ENCODE data around the gene BCL2A1. TPM values are rescaled to one million over a fixed set of nuclear protein-coding genes. Genes with fewer than 3 reads are reported as not detected.

The BCL2A1 gene
- total RNA-seq, 2 donors from 2014 or later: 7.5 TPM; not detected in 1

DNA sequence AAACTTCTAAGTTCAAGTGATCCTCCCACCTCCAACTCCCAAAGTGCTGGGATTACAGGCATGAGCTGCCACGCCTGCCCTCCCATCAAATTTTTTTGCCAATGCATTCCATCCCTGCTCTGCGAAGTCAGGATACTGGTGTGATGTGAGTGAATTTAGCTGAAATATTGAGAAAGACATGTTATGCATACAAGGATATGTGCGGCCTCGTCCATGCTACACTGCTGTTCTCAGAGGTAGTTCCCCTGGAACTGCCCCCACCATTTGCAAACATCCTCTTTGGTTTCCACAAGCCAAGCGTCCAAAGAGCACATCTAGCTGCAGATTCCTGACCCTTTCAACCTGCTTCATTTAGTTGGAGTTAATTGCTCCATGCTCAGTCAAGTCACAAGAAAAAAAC, 36.5 kb upstream of the BCL2A1 start:
- ATAC-seq (ENCODE audit: insufficient number of reproducible peaks, low FRiP score, low read depth): no peak
- TF ChIP-seq, protein P1, sequence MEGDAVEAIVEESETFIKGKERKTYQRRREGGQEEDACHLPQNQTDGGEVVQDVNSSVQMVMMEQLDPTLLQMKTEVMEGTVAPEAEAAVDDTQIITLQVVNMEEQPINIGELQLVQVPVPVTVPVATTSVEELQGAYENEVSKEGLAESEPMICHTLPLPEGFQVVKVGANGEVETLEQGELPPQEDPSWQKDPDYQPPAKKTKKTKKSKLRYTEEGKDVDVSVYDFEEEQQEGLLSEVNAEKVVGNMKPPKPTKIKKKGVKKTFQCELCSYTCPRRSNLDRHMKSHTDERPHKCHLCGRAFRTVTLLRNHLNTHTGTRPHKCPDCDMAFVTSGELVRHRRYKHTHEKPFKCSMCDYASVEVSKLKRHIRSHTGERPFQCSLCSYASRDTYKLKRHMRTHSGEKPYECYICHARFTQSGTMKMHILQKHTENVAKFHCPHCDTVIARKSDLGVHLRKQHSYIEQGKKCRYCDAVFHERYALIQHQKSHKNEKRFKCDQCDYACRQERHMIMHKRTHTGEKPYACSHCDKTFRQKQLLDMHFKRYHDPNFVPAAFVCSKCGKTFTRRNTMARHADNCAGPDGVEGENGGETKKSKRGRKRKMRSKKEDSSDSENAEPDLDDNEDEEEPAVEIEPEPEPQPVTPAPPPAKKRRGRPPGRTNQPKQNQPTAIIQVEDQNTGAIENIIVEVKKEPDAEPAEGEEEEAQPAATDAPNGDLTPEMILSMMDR (IDR thresholded peaks at IDR 0.05): no peak
- Histone ChIP-seq H3K27me3 (replicated peaks; ENCODE audit: insufficient read depth) (no peaks in the 10 kb centered on the region), H3K4me3 (no peak overlapping the region), H3K9me3 (no peaks in the 10 kb centered on the region), H3K4me1 (ENCODE audit: control insufficient read depth in 1 of 2, low read depth in 2 of 2) (no peaks in the 10 kb centered on the region), H3K27ac (no peak overlapping the region), H3K36me3 (no peaks in the 10 kb centered on the region)
- no peak for DNase-seq (ENCODE audit: low spot score)

- Histone ChIP-seq H3K36me3 (no peaks in the 10 kb centered on the region), H3K27ac (no peak overlapping the region), H3K27me3 (replicated peaks; ENCODE audit: insufficient read depth) (no peaks in the 10 kb centered on the region), H3K4me1 (ENCODE audit: control insufficient read depth in 1 of 2, low read depth in 2 of 2) (no peaks in the 10 kb centered on the region), H3K9me3 (no peaks in the 10 kb centered on the region), H3K4me3 (no peak overlapping the region)
- TF ChIP-seq, protein P1 (IDR thresholded peaks at IDR 0.05): no peak
- DNase-seq (ENCODE audit: low spot score): no peak
- ATAC-seq (ENCODE audit: insufficient number of reproducible peaks, low FRiP score, low read depth): no peak
Observed at GRCh38 chr15:80006946-80007345, 36.0 kb upstream of the BCL2A1 start.

DNA sequence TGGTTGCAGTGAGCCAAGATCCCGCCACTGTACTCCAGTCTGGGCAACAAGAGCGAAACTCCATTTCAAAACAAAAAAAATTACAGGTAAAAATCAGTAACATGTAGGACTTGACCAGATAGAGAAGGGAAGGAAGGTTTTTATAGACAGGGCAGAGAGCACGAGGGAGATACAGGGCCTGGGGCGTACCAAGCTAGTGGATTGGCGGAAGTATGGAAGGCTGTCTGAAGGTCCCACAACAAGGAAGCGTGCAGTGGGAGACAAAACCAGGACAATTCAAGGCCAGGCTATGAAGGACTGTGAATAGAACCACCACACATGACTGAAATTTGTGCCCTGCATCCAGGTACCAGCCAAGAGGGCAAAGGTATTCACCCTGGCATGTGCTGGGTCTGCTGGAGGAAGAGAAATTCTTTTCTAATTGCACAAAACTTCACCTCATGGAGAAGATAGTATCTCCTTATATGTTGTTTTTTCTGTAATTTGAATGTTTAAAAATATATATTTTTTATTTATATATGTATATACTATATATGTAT, 33.0 kb upstream of the BCL2A1 start:
- TF ChIP-seq, protein P1 (IDR thresholded peaks at IDR 0.05): no peak
- Histone ChIP-seq H3K36me3 (no peaks in the 10 kb centered on the region), H3K9me3 (no peaks in the 10 kb centered on the region), H3K27ac (no peak overlapping the region), H3K4me1 (ENCODE audit: control insufficient read depth in 1 of 2, low read depth in 2 of 2) (no peaks in the 10 kb centered on the region), H3K27me3 (replicated peaks; ENCODE audit: insufficient read depth) (no peaks in the 10 kb centered on the region), H3K4me3 (no peak overlapping the region)
- no peak for DNase-seq (ENCODE audit: low spot score)
- no peak for ATAC-seq (ENCODE audit: insufficient number of reproducible peaks, low FRiP score, low read depth)

GRCh38 chr15:80003171-80003570, 32.2 kb upstream of the BCL2A1 start:
- Histone ChIP-seq H3K4me1 (ENCODE audit: control insufficient read depth in 1 of 2, low read depth in 2 of 2) (no peaks in the 10 kb centered on the region), H3K4me3 (no peak overlapping the region), H3K27me3 (replicated peaks; ENCODE audit: insufficient read depth) (no peaks in the 10 kb centered on the region), H3K36me3 (no peaks in the 10 kb centered on the region), H3K27ac (no peak overlapping the region), H3K9me3 (no peaks in the 10 kb centered on the region)
- no peak for ATAC-seq (ENCODE audit: insufficient number of reproducible peaks, low FRiP score, low read depth)
- TF ChIP-seq, protein P1 (IDR thresholded peaks at IDR 0.05): no peak
- no peak for DNase-seq (ENCODE audit: low spot score)

DNA sequence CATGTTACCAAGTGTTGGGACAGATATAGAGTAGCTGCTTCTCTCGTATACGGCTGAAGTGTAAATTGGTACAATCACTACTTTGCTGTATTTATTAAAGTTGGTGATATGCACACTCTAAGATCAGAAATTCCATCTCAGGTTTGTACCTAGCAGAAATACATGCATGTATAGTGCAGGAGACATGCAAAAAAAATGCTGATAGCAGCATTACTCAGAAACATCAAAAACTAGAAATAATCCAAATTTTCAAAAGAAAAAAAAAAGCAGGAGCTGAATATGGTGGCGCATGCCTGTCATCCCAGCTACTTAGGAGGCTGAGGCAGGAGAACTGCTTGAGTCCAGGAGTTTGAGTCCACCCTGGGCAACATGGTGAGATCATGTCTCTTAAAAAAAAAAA, 31.3 kb upstream of the BCL2A1 start:
- TF ChIP-seq, protein P1 (IDR thresholded peaks at IDR 0.05): no peak
- Histone ChIP-seq H3K4me3 (no peak overlapping the region), H3K27ac (no peak overlapping the region), H3K27me3 (replicated peaks; ENCODE audit: insufficient read depth) (no peaks in the 10 kb centered on the region), H3K9me3 (no peaks in the 10 kb centered on the region), H3K36me3 (no peaks in the 10 kb centered on the region), H3K4me1 (ENCODE audit: control insufficient read depth in 1 of 2, low read depth in 2 of 2) (no peaks in the 10 kb centered on the region)
- DNase-seq (ENCODE audit: low spot score) (no peak), ATAC-seq (ENCODE audit: insufficient number of reproducible peaks, low FRiP score, low read depth) (no peak)
